Inflammatory macrophage treated with lipopolysaccharide for 4 hours (primary cell): ENCODE results near the gene TAGLN.

ENCODE experiments used
- DNase-seq: peaks from one replicate; pipeline ENCODE4 v3.0.0-alpha.2; 2020

TAGLN gene

DNA sequence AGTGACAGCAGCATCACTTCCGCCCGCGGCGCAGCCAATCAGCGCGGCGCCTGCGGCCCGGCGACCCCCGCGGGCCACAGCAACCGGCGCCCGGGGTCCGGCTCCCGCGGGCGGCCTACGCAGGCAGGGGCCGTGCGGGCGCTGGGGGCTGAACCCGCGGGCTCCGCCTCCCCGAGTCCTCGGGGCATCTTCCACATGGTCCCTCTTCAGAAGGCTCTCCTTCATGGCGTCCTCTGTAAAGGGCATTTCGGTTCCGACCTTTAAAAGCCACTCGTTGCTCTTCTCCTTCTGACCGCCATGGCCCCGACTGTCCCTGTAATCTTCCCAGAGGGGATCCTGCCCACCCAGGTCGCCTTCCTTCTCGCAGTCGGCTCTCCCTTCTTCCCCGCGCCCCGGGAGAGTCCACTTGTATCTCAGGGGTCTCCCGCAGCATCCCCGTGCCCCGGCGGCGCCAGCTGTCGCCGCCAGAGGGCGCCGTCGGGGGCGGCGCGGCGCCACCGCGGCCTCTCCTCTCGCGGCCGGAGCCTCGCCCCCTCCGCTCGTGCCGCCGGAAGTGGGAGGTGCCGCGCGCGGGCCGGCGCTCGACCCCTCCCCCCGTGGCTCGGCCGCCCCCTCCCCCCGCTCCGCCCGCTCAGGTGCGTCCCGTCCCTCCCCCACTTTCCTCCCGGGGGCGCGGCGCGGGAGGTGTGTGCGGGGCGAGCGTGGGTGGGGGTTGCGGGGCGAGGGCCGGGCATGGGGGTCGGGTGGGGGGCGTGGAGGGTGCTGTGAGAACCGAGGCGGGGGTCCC lies 33.1 kb downstream of the TAGLN start, which contains the start of gene RNF214:
Gene RNF214, plus strand, starts transcription at position 580 of the 787 bp plus-strand sequence. CDS start 1,602 bp downstream, outside the sequence.
- DNase-seq = peak; percentile 77

GRCh38 chr11:117232911-117233409 lies 33.8 kb downstream of the TAGLN start:
- DNase-seq = no peak

DNA sequence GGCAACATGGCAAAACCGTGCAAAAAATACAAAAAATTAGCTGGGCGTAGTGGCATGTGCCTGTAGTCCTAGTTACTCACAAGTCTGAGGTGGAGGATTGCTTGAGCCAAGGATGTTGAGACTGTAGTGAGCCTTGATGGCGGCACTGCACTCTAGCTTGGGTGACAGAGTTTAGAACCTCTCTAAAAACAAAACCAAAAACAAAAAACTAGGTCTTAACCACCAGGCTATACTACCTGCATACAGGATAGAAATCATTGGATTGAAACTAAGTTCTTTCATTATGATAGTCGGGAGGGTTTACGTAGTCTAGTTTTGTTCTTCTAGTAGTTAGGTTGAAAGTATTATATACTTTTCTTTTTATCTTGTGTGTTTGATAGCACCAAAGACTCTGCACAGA lies 39.1 kb downstream of the TAGLN start:
- no peak for DNase-seq

DNA sequence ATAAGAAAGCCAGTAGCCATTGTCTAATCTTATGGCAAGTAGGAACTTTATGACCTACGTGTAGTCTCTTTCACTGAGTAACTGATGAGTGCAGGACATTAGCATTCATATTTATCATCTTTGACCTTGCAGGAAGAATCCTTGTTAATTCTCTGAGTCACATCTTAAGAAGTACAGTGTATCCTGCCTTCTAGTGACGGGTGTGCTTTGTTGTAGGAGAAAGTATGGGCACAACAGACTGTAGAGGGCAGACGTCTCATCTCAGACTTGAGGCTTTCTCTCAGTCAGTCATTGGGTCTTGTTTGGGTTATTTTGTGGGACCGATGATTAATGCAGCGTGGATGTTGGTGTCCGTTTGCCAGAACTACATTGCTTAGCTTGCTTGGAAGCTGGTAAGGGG lies 40.1 kb downstream of the TAGLN start:
- no peak for DNase-seq

- DNase-seq = no peak
Observed at GRCh38 chr11:117248341-117248740, 49.2 kb downstream of the TAGLN start.

DNA sequence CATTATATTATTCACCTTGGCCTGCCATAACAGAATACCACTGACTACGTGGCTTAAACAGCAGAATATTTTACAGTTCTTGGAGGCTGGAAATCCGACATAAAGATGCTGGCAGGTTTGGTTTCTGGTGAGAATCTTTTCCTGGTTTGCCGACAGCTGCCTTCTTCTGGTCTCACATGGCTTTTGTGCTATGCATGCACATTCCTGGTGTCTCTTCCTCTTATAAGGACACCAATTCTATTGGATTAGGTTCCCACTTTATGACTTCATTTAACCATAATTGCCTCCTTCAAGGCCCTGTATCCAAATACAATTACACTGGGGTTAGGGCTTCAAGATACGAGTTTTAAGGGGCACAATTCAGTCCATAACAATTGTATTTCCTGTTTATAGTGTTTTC lies 50.4 kb downstream of the TAGLN start:
- DNase-seq = no peak

GRCh38 chr11:117251506-117251905 lies 52.3 kb downstream of the TAGLN start:
- DNase-seq = no peak

- no peak for DNase-seq
Observed at GRCh38 chr11:117255966-117256365, 56.8 kb downstream of the TAGLN start.

DNA sequence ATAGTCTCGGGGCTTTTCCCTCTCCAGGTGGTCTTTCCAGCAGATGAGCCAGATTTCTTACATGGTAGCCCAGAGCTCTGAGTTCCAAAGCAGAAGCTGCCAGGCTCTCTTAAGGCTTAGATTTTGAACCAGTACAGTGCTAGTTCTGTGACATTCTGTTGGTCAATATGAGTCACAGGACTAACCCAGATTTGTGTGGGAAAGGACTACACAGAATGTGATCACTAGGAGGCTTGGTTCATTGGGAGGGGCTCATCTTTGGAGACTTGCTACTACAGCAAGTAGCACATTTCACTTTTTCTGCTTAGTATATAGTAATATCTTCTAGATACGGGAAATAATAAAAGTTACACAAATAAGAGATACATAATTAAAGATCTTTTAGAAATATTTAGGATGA lies 57.4 kb downstream of the TAGLN start:
- DNase-seq = peak; percentile 9
